Heart left ventricle (tissue), 13 donors: ENCODE results near the gene RUSC2.
"Not testable (repeated sequence)": the region's sequence is repeated elsewhere in the genome, so short reads cannot be mapped to it uniquely, and the experiment has no call there.

Experiments
- CTCF ChIP-seq, 12 donors: fragments of 200-600 bp; sonication (generic) in 4 of 12; IDR thresholded peaks; one replicate each; pipeline versions ENCODE4 v1.5.0 to v1.8.0; 2018 to 2022; ENCODE audit warnings: antibody characterized with exemption in 12 of 12, mild to moderate bottlenecking in 5 of 12
- POLR2A ChIP-seq, 2 donors: fragments of 450-650 bp; IDR thresholded peaks; one replicate each; pipeline ENCODE4 v1.6.1; 2017; ENCODE audit warnings: antibody characterized with exemption in 2 of 2, mild to moderate bottlenecking in 2 of 2, moderate library complexity in 2 of 2
- donor health status: ischemic (EF 13 %, LVEDD 7.1; RV severe dilation, severe dysfunction).
- donor health status: DM: no; HTN: yes; CAD: no.
- donor health status: DM: no; HTN: no; CAD: no.
- donor health status: ischemic (EF 25% LVEDD 6.9; RV normal size, moderate dysfunction).
- donor health status: ischemic (EF 25% LVEDD 5.7; RV mildly dilated, moderate dysfunction).
- donor health status: ischemic (EF 35%, LVEDD 5.7; RV mildly dilated, moderate dysfunction).
- donor health status: nonischemic (EF 11% LVEDD 7.7; RV severe dilation, severe dysfunction).
- donor health status: DM: yes; HTN: yes; CAD: no.
- donor health status: PGD.
- donor health status: ischemic (EF 29% LVEDD 5.4; RV normal size, mild dysfunction).
- donor health status: nonischemic (EF 23%, LVEDD 6.1; RV moderate dilation, normal function).

GRCh38 chr9:35493119-35493518 is 3.2 kb downstream of the RUSC2 start:
- TF ChIP-seq CTCF, POLR2A (IDR thresholded peaks at IDR 0.05): not testable (repeated sequence)
